SK-N-SH treated with all-trans-retinoic acid at 6 μM for 48 hours (cell line): ENCODE results near the gene MPPED2.

ENCODE experiments used
- ATAC-seq: fragments of 200-7000 bp; cut with Tn5 transposase; 3 replicates; pipeline ENCODE4 v1.9.1; 2020; ENCODE audit warnings: mild to moderate bottlenecking, moderate library complexity
- ARNTL ChIP-seq: fragments of 450-650 bp; formaldehyde crosslinking; IDR thresholded peaks from 2 replicates; pipeline ENCODE4 v1.5.0; 2020; ENCODE audit warnings: low read depth, mild to moderate bottlenecking, moderate library complexity, borderline replicate concordance
- BACH2 ChIP-seq: fragments of 250-450 bp; sonication (Bioruptor Pico); IDR thresholded peaks from 2 replicates; pipeline ENCODE4 v1.9.0; 2021; ENCODE audit warnings: mild to moderate bottlenecking, borderline replicate concordance
- CREB5 ChIP-seq: fragments of 250-450 bp; sonication (Bioruptor Pico); IDR thresholded peaks from 2 replicates; pipeline ENCODE4 v1.5.1; 2020; ENCODE audit warnings: low read depth, mild to moderate bottlenecking, moderate library complexity
- CSDC2 ChIP-seq: fragments of 250-450 bp; sonication (Bioruptor Pico); IDR thresholded peaks from 2 replicates; pipeline ENCODE4 v1.5.0; 2020; ENCODE audit warnings: mild to moderate bottlenecking, moderate library complexity
- CSRNP3 ChIP-seq: fragments of 250-450 bp; sonication (Bioruptor Pico); IDR thresholded peaks from 2 replicates; pipeline ENCODE4 v1.5.1; 2021; ENCODE audit warnings: mild to moderate bottlenecking, moderate library complexity
- ESRRG ChIP-seq: fragments of 250-450 bp; sonication (Bioruptor Pico); IDR thresholded peaks from 2 replicates; pipeline ENCODE4 v1.6.1; 2021; ENCODE audit warnings: mild to moderate bottlenecking
- GLIS3 ChIP-seq: fragments of 250-450 bp; sonication (Bioruptor Pico); IDR thresholded peaks from 2 replicates; pipeline ENCODE4 v1.5.0; 2020; ENCODE audit warnings: mild to moderate bottlenecking, moderate library complexity
- ISL1 ChIP-seq: fragments of 250-450 bp; sonication (Bioruptor Pico); IDR thresholded peaks from 2 replicates; pipeline ENCODE4 v2.1.2; 2022; ENCODE audit warnings: mild to moderate bottlenecking, moderate library complexity
- OSR1 ChIP-seq: fragments of 250-450 bp; sonication (Bioruptor Pico); IDR thresholded peaks from 2 replicates; pipeline ENCODE4 v1.8.0; 2022; ENCODE audit warnings: moderate library complexity, mild to moderate bottlenecking, inconsistent platforms
- PATZ1 ChIP-seq: fragments of 250-450 bp; sonication (Bioruptor Pico); IDR thresholded peaks from 2 replicates; pipeline ENCODE4 v1.8.0; 2020; ENCODE audit warnings: mild to moderate bottlenecking, moderate library complexity, borderline replicate concordance
- POU6F1 ChIP-seq: fragments of 250-450 bp; sonication (Bioruptor Pico); IDR thresholded peaks from 2 replicates; pipeline ENCODE4 v1.8.0; 2021; ENCODE audit warnings: low read depth, mild to moderate bottlenecking, moderate library complexity, borderline replicate concordance
- PPARA ChIP-seq: fragments of 250-450 bp; sonication (Bioruptor Pico); IDR thresholded peaks from 2 replicates; pipeline ENCODE4 v1.5.0; 2020; ENCODE audit warnings: mild to moderate bottlenecking, borderline replicate concordance
- RARB ChIP-seq: fragments of 250-450 bp; sonication (Bioruptor Pico); IDR thresholded peaks from 2 replicates; pipeline ENCODE4 v1.8.0; 2021; ENCODE audit warnings: mild to moderate bottlenecking, moderate library complexity
- SNAI2 ChIP-seq: fragments of 250-450 bp; sonication (Bioruptor Pico); IDR thresholded peaks from 2 replicates; pipeline ENCODE4 v1.5.0; 2020; ENCODE audit warnings: mild to moderate bottlenecking, moderate library complexity
- TCF4 ChIP-seq: fragments of 250-450 bp; sonication (Bioruptor Pico); IDR thresholded peaks from 2 replicates; pipeline ENCODE4 v1.8.0; 2021; ENCODE audit warnings: mild to moderate bottlenecking, moderate library complexity, borderline replicate concordance
- TOX ChIP-seq: fragments of 250-450 bp; sonication (Bioruptor Pico); IDR thresholded peaks from 2 replicates; pipeline ENCODE4 v1.8.0; 2021; ENCODE audit warnings: mild to moderate bottlenecking, moderate library complexity, borderline replicate concordance
- TSHZ2 ChIP-seq: fragments of 250-450 bp; sonication (Bioruptor Pico); IDR thresholded peaks from 2 replicates; pipeline ENCODE4 v1.5.0; 2020; ENCODE audit warnings: mild to moderate bottlenecking, moderate library complexity
- ZC3H10 ChIP-seq: fragments of 250-450 bp; sonication (Bioruptor Pico); IDR thresholded peaks from 2 replicates; pipeline ENCODE4 v1.5.1; 2021; ENCODE audit warnings: mild to moderate bottlenecking, moderate library complexity
- ZFP3 ChIP-seq: fragments of 250-450 bp; sonication (Bioruptor Pico); IDR thresholded peaks from 2 replicates; pipeline ENCODE4 v1.5.0; 2020; ENCODE audit warnings: mild to moderate bottlenecking, moderate library complexity
- ZFP30 ChIP-seq: fragments of 450-650 bp; formaldehyde crosslinking; IDR thresholded peaks from 2 replicates; pipeline ENCODE4 v1.5.0; 2022; ENCODE audit warnings: mild to moderate bottlenecking, moderate library complexity
- ZNF565 ChIP-seq: fragments of 450-650 bp; formaldehyde crosslinking; conservative IDR thresholded peaks from 2 replicates; pipeline ENCODE4 v1.5.0; 2020; ENCODE audit warnings: low read depth, mild to moderate bottlenecking, moderate library complexity
- ZNF70 ChIP-seq: fragments of 450-650 bp; formaldehyde crosslinking; IDR thresholded peaks from 2 replicates; pipeline ENCODE4 v1.5.0; 2020; ENCODE audit warnings: mild to moderate bottlenecking, moderate library complexity
- ZNF8 ChIP-seq: fragments of 450-650 bp; formaldehyde crosslinking; IDR thresholded peaks from 2 replicates; pipeline ENCODE4 v1.5.0; 2020; ENCODE audit warnings: mild to moderate bottlenecking, moderate library complexity

The MPPED2 gene

GRCh38 chr11:30582726-30583125, 3.4 kb downstream of the MPPED2 start:
- TF ChIP-seq POU6F1 (CRISPR knock-in tag), result no peak
- TF ChIP-seq CSRNP3 (CRISPR knock-in tag), result no peak
- no peak for TF ChIP-seq OSR1
- no peak for TF ChIP-seq CREB5 (CRISPR knock-in tag)
- no peak for TF ChIP-seq ZNF565
- no peak for TF ChIP-seq RARB (CRISPR knock-in tag)
- no peak for TF ChIP-seq ISL1 (CRISPR knock-in tag)
- no peak for TF ChIP-seq ZC3H10 (CRISPR knock-in tag)
- TF ChIP-seq ESRRG (CRISPR knock-in tag), result no peak
- TF ChIP-seq TOX, result no peak
- no peak for TF ChIP-seq PATZ1 (CRISPR knock-in tag)
- TF ChIP-seq TSHZ2 (CRISPR knock-in tag), result no peak
- TF ChIP-seq ARNTL (CRISPR knock-in tag), result no peak
- TF ChIP-seq ZFP30 (CRISPR knock-in tag), result no peak
- TF ChIP-seq ZNF70 (CRISPR knock-in tag), result no peak
- no peak for TF ChIP-seq ZNF8
- no peak for TF ChIP-seq GLIS3 (CRISPR knock-in tag)
- no peak for ATAC-seq

- ATAC-seq, result no peak
- TF ChIP-seq PPARA (no peak), OSR1 (no peak), CSRNP3 (CRISPR knock-in tag) (no peak), BACH2 (CRISPR knock-in tag) (no peak), ZNF8 (no peak), CSDC2 (no peak), SNAI2 (no peak), ESRRG (CRISPR knock-in tag) (no peak), ARNTL (CRISPR knock-in tag) (no peak), TOX (no peak), ZFP3 (CRISPR knock-in tag) (no peak), GLIS3 (CRISPR knock-in tag) (no peak), TSHZ2 (CRISPR knock-in tag) (no peak), ISL1 (CRISPR knock-in tag) (no peak), TCF4 (CRISPR knock-in tag) (no peak), POU6F1 (CRISPR knock-in tag) (no peak), ZNF565 (no peak), RARB (CRISPR knock-in tag) (no peak)
- TF ChIP-seq, all 23 proteins: peak for 0
Observed at GRCh38 chr11:30581675-30582074, 4.5 kb downstream of the MPPED2 start.
